HepG2 (cell line): Measurements from ENCODE around the gene TNS4. TPM values are rescaled to one million over a fixed set of nuclear protein-coding genes. Genes with fewer than 3 reads are reported as not detected.
A peak's percentile ranks its signal among the peaks of the same experiment; 100 is the strongest.

Experiments
- ATAC-seq: fragments of 200-7000 bp; cut with Tn5 transposase; 3 replicates; pipeline ENCODE4 v1.9.1; 2020; ENCODE audit warnings: mild to moderate bottlenecking, moderate library complexity
- BruUV-seq: library from RNA; stranded (reverse); fragments of 400-500 nt; replicated peaks from 2 replicates; lab custom pipeline; 2021; lab: Mats Ljungman, UMichigan
- CTCF ChIA-PET: fragments of 300-600 bp; formaldehyde crosslinking; extraction: SDS; loops from one replicate; lab custom pipeline; 2021; ENCODE audit warnings: low total read pairs, inconsistent platforms, low intra/inter-chr PET ratio; lab: Yijun Ruan, JAX
- POLR2A ChIA-PET: fragments of 350-600 bp; sonication (Branson Sonifier 250); formaldehyde crosslinking; loops from one replicate; lab custom pipeline; 2020; ENCODE audit warnings: antibody characterized with exemption, inconsistent platforms; lab: Yijun Ruan, JAX
- DNase-seq: peaks from one replicate; pipeline ENCODE4 v3.0.0-alpha.2; 2015; ENCODE audit warnings: low spot score
- FAIRE-seq: peaks from 3 replicates; lab custom pipeline; 2011; peaks lifted over from hg19 to GRCh38; lab: Jason Lieb, UNC
- H2AFZ ChIP-seq: one replicate; pipeline ENCODE4 v1.6.1; 2011; ENCODE audit warnings: low read length, inconsistent platforms
- H3K27ac ChIP-seq: fragments of 300-600 bp; 3 replicates; pipeline ENCODE4 v1.8.0; 2011; ENCODE audit warnings: mixed run types, mild to moderate bottlenecking, mixed read lengths, low read length, inconsistent platforms; ENCODE audit not compliant: insufficient read depth; ENCODE audit errors: extremely low read length
- H3K27me3 ChIP-seq, 2 experiments: fragments of 200-600 bp in 1 of 2; 2 replicates in 1 of 2; 3 replicates in 1 of 2; pipeline versions ENCODE4 v1.6.0 to v1.8.0; 2011; ENCODE audit warnings: low read length in 2 of 2, mild to moderate bottlenecking in 2 of 2, moderate library complexity in 2 of 2, inconsistent platforms in 1 of 2; ENCODE audit not compliant: insufficient read depth in 2 of 2, control insufficient read depth in 1 of 2
- H3K36me3 ChIP-seq, 2 experiments: fragments of 200-600 bp in 1 of 2; replicated peaks in 1 of 2; 2 replicates in 1 of 2; 3 replicates in 1 of 2; pipeline versions ENCODE4 v1.5.1 to v1.8.0; 2011; ENCODE audit warnings: low read length in 2 of 2, inconsistent platforms in 1 of 2; ENCODE audit not compliant: insufficient read depth in 2 of 2, control insufficient read depth in 1 of 2
- H3K4me1 ChIP-seq: 2 replicates; pipeline ENCODE4 v1.5.1; 2012; ENCODE audit warnings: low read length, inconsistent platforms; ENCODE audit not compliant: insufficient read depth
- H3K4me2 ChIP-seq: 2 replicates; pipeline ENCODE4 v1.6.0; 2011; ENCODE audit warnings: low read depth, low read length, inconsistent platforms
- H3K4me3 ChIP-seq, 3 experiments: fragments of 200-600 bp in 1 of 3; sonication (generic), shearing (Covaris generic) in 1 of 3; replicated peaks in 1 of 3; 2 replicates each; pipeline ENCODE4 v1.5.1; 2011 to 2016; ENCODE audit warnings: low read length in 3 of 3, inconsistent platforms in 2 of 3, low read depth in 2 of 3, mild to moderate bottlenecking in 2 of 3, control low read depth in 1 of 3, mixed read lengths in 1 of 3; ENCODE audit not compliant: insufficient read depth in 1 of 3
- H3K79me2 ChIP-seq: one replicate; pipeline ENCODE4 v1.6.1; 2011; ENCODE audit warnings: low read length, inconsistent platforms; ENCODE audit not compliant: insufficient read depth
- H3K9ac ChIP-seq: 2 replicates; pipeline ENCODE4 v1.6.0; 2011; ENCODE audit warnings: mild to moderate bottlenecking, low read depth, low read length, inconsistent platforms; ENCODE audit not compliant: insufficient read depth
- H3K9me3 ChIP-seq: 2 replicates; pipeline ENCODE4 v1.5.1; 2012; ENCODE audit warnings: mild to moderate bottlenecking, low read length
- H4K20me1 ChIP-seq: 2 replicates; pipeline ENCODE4 v1.6.0; 2011; ENCODE audit warnings: inconsistent platforms, mild to moderate bottlenecking, low read length, moderate library complexity; ENCODE audit not compliant: insufficient read depth
- BRCA1 ChIP-seq: sonication (generic); formaldehyde crosslinking; IDR thresholded peaks from 2 replicates; pipeline ENCODE4 v1.4.0; 2020; ENCODE audit warnings: missing genetic modification reagents
- CCDC6 ChIP-seq: sonication (generic); formaldehyde crosslinking; IDR thresholded peaks from 2 replicates; pipeline ENCODE4 v1.8.1; 2022; ENCODE audit warnings: mild to moderate bottlenecking, missing genetic modification reagents, moderate library complexity
- FOXK1 ChIP-seq: sonication (generic); formaldehyde crosslinking; IDR thresholded peaks from 2 replicates; pipeline ENCODE4 v1.4.0; 2020; ENCODE audit warnings: low read depth, missing genetic modification reagents, borderline replicate concordance
- FUBP1 ChIP-seq: sonication (generic); formaldehyde crosslinking; IDR thresholded peaks from 2 replicates; pipeline ENCODE4 v1.5.1; 2020; ENCODE audit warnings: missing genetic modification reagents, mild to moderate bottlenecking, borderline replicate concordance
- GTF2F1 ChIP-seq: fragments of 150-350 bp; IDR thresholded peaks from 2 replicates; pipeline ENCODE4 v1.6.1; 2014; ENCODE audit warnings: low read length
- IKZF1 ChIP-seq: fragments of 450-650 bp; IDR thresholded peaks from 2 replicates; pipeline ENCODE4 v1.7.1; 2016
- MAX ChIP-seq: IDR thresholded peaks from 2 replicates; pipeline ENCODE4 v1.6.1; 2012; ENCODE audit warnings: inconsistent platforms
- MNT ChIP-seq: fragments of 450-650 bp; IDR thresholded peaks from 2 replicates; pipeline ENCODE4 v1.6.1; 2016
- MTA1 ChIP-seq: sonication (generic); formaldehyde crosslinking; IDR thresholded peaks from 2 replicates; pipeline ENCODE4 v1.4.0; 2020; ENCODE audit warnings: missing genetic modification reagents, mild to moderate bottlenecking, borderline replicate concordance
- MXD4 ChIP-seq: IDR thresholded peaks from 2 replicates; pipeline ENCODE4 v1.6.1; 2016; ENCODE audit warnings: mild to moderate bottlenecking, missing biosample characterization, missing genetic modification reagents
- MYPOP ChIP-seq: sonication (generic); formaldehyde crosslinking; IDR thresholded peaks from 2 replicates; pipeline ENCODE4 v1.8.1; 2023; ENCODE audit warnings: mild to moderate bottlenecking, moderate library complexity, missing genetic modification reagents
- PCBP1 ChIP-seq: fragments of 200-400 bp; formaldehyde crosslinking; IDR thresholded peaks from 2 replicates; pipeline ENCODE4 v1.6.1; 2017; ENCODE audit warnings: mild to moderate bottlenecking, low read depth, low read length, borderline replicate concordance
- PHB2 ChIP-seq: fragments of 450-650 bp; IDR thresholded peaks from 2 replicates; pipeline ENCODE4 v1.6.1; 2018; ENCODE audit not compliant: partially characterized antibody
- SOX13 ChIP-seq, 3 experiments: fragments of 450-650 bp in 1 of 3; sonication (generic) in 1 of 3; formaldehyde crosslinking in 1 of 3; IDR thresholded peaks in 2 of 3; conservative IDR thresholded peaks in 1 of 3; 2 replicates each; pipeline versions ENCODE4 v1.5.0 to v1.6.1; 2016 to 2020; ENCODE audit warnings: antibody characterized with exemption in 1 of 3, mild to moderate bottlenecking in 1 of 3, missing compliant biosample characterization in 1 of 3, missing genetic modification reagents in 1 of 3, moderate library complexity in 1 of 3
- ZBTB33 ChIP-seq: sonication (generic); formaldehyde crosslinking; IDR thresholded peaks from 2 replicates; pipeline ENCODE4 v1.4.0; 2020; ENCODE audit warnings: missing genetic modification reagents
- ZFP1 ChIP-seq: IDR thresholded peaks from 2 replicates; pipeline ENCODE4 v1.6.1; 2016
- ZNF17 ChIP-seq: sonication (generic); formaldehyde crosslinking; IDR thresholded peaks from 2 replicates; pipeline ENCODE4 v1.5.0; 2020; ENCODE audit warnings: mild to moderate bottlenecking, missing genetic modification reagents
- ZNF232 ChIP-seq: sonication (generic); formaldehyde crosslinking; IDR thresholded peaks from 2 replicates; pipeline ENCODE4 v1.4.0; 2020; ENCODE audit warnings: missing genetic modification reagents, borderline replicate concordance
- WGBS: methylation state at CpG from one replicate; pipeline ENCODE4 v1.1.6; 2017; ENCODE audit warnings: low lambda C conversion rate; 5-methylcytosine and 5-hydroxymethylcytosine counted together
- in situ Hi-C: cut with HindIII; loops from 2 replicates; pipeline ENCODE4 v1.10.0; 2017; ENCODE audit warnings: low pct_unique_long_range_greater_than_20kb; ENCODE audit not compliant: extremely low pct_ligation_motif_present
- intact Hi-C: fragments of 100-400 bp; cut with micrococcal nuclease; formaldehyde crosslinking; loops from one replicate; pipeline ENCODE4 v1.10.0; 2022; ENCODE audit not compliant: unreplicated experiment
- polyA plus RNA-seq, 8 experiments: library from polyadenylated mRNA; depleted of rRNA in 3 of 8; stranded (reverse) in 7 of 8; unstranded in 1 of 8; fragments of >200 nt; fragmentation: Illumina TruSeq in 4 of 8; extraction: Trizol in 4 of 8; gene quantifications; 2 replicates each; pipeline versions ENCODE4 v1.2.1 to v1.2.3, GENCODE V29; 2011 to 2016; ENCODE audit warnings: low read depth in 4 of 8, missing spikeins in 1 of 8, mixed read lengths in 1 of 8; ENCODE audit not compliant: insufficient read depth in 1 of 8
- total RNA-seq, 5 experiments: library from RNA; depleted of rRNA; stranded (reverse); fragments of >200 nt; fragmentation: Illumina TruSeq; extraction: Trizol; gene quantifications; 2 replicates each; pipeline ENCODE4 v1.2.3, GENCODE V29; 2016; ENCODE audit warnings: low read depth in 1 of 5

The TNS4 gene
- total and polyA plus RNA-seq, 2 of the 13 experiments (the other 11 are each of a cell fraction or from before 2014, with no cell fraction given): 0.58 to 2.1 TPM

GRCh38 chr17:40547079-40547784 is 45.8 kb upstream of the TNS4 start:
- no peak for FAIRE-seq
- TF ChIP-seq ZFP1 (CRISPR knock-in tag) (no peak), MNT (no peak), MTA1 (CRISPR knock-in tag) (peak; percentile 62; the same call in 1 of the 2 replicates), MAX (0 out of 2 replicates have a peak, but pooled peaks have one; percentile 27), MXD4 (CRISPR knock-in tag) (no peak), GTF2F1 (no peak), ZNF17 (CRISPR knock-in tag) (no peak), ZBTB33 (CRISPR knock-in tag) (peak; percentile 81), ZNF232 (no peak), FOXK1 (CRISPR knock-in tag) (no peak), MYPOP (CRISPR knock-in tag) (no peak), FUBP1 (CRISPR knock-in tag) (no peak), PCBP1 (no peak), SOX13 (IDR thresholded peaks at IDR 0.05) (no peak), SOX13 (CRISPR knock-in tag; conservative IDR thresholded peaks at IDR 0.05 in 1 of 2, IDR thresholded peaks at IDR 0.05 in 1 of 2) (peak in 1 of 2 experiments; percentile 73; a peak in 2 of 4 replicates), PHB2 (no peak), CCDC6 (CRISPR knock-in tag) (no peak), IKZF1 (no peak), BRCA1 (CRISPR knock-in tag) (no peak)

More at GRCh38 chr17:40547079-40547784, 45.8 kb upstream of the TNS4 start:
- H3K4me2 ChIP-seq: peak overlapping the region; percentile 90; the same call in 1 of the 2 replicates
- H3K4me1 ChIP-seq: peaks cover 73% of the 10 kb centered on the region
- H3K9me3 ChIP-seq: no peaks in the 10 kb centered on the region
- H3K27me3 ChIP-seq: no peaks in the 10 kb centered on the region
- WGBS: 80% methylated on average over 11 of the region's 11 CpGs
- in situ Hi-C loops: no loop called here
- ChIA-PET POLR2A (interaction anchor here (2.4 to 4.3 kb wide), 4 partner anchors 11 to 1141 kb away, joined by 10 to 106 read pairs (median 28); partner anchors contain the start of gene EIF1), CTCF (no interaction called here)
- intact Hi-C loops: no loop called here
- ATAC-seq (no peak), DNase-seq (no peak)
- no peak overlapping the region for H3K27ac ChIP-seq
- H2AFZ ChIP-seq: no peak overlapping the region
- H3K36me3 ChIP-seq: no peaks in the 10 kb centered on the region
- 0 out of 2 replicates have a peak overlapping the region, but pooled peaks have one; percentile 70 for H3K9ac ChIP-seq
- no peak overlapping the region for H3K4me3 ChIP-seq
- H3K79me2 ChIP-seq: no peaks in the 10 kb centered on the region
- no peaks in the 10 kb centered on the region for H4K20me1 ChIP-seq
- BruUV-seq: no TSS peak
